Uterus (tissue), 4 donors: Measurements from ENCODE around the gene FFAR4. TPM values are rescaled to one million over a fixed set of nuclear protein-coding genes. Genes with fewer than 3 reads are reported as not detected.

Experiments
- DNase-seq, 2 donors: peaks; one replicate each; pipeline ENCODE4 v3.0.0-alpha.2; 2019 to 2020
- H3K27ac ChIP-seq, 2 donors: fragments of 200-600 bp; sonication (generic); 1 replicate in 1 of 2; 2 replicates in 1 of 2; pipeline ENCODE4 v1.5.1; 2016 to 2018
- H3K27me3 ChIP-seq, 2 donors: fragments of 200-600 bp; sonication (generic); one replicate each; pipeline ENCODE4 v1.5.1; 2018 to 2019; ENCODE audit warnings: control low read depth in 1 of 2
- H3K36me3 ChIP-seq, 2 donors: fragments of 200-600 bp; sonication (generic); one replicate each; pipeline ENCODE4 v1.5.1; 2019; ENCODE audit warnings: control low read depth in 1 of 2
- H3K4me1 ChIP-seq, 2 donors: fragments of 200-600 bp; sonication (generic); one replicate each; pipeline ENCODE4 v1.5.1; 2018 to 2019; ENCODE audit warnings: control low read depth in 1 of 2
- H3K4me3 ChIP-seq, 2 donors: fragments of 200-600 bp; sonication (generic); 1 replicate in 1 of 2; 2 replicates in 1 of 2; pipeline ENCODE4 v1.5.1; 2018 to 2019; ENCODE audit warnings: mild to moderate bottlenecking in 1 of 2
- H3K9me3 ChIP-seq, 2 donors: fragments of 200-600 bp; sonication (generic); one replicate each; pipeline ENCODE4 v1.5.1; 2019; ENCODE audit warnings: control low read depth in 1 of 2
- POLR2A ChIP-seq, 2 donors: fragments of 450-650 bp; IDR thresholded peaks; one replicate each; pipeline ENCODE4 v1.6.1; 2016; ENCODE audit warnings: antibody characterized with exemption in 2 of 2, mild to moderate bottlenecking in 1 of 2, moderate library complexity in 1 of 2
- intact Hi-C: fragments of 100-400 bp; cut with DNase I; formaldehyde crosslinking; loops from one replicate; pipeline ENCODE4 v1.15.1; 2023; ENCODE audit warnings: low total_unique reads
- total RNA-seq, 4 donors: library from RNA; depleted of rRNA in 3 of 4; stranded (reverse); fragments of >200 nt in 3 of 4; gene quantifications; one replicate each; pipeline versions ENCODE4 v1.1.0 to v1.2.4, GENCODE V29; 2014 to 2023
- TF ChIP-seq, protein P1 (sequence below), 4 experiments: fragments of 200-600 bp in 2 of 4; fragments of 450-650 bp in 2 of 4; sonication (generic) in 2 of 4; IDR thresholded peaks; one replicate each; pipeline ENCODE4 v1.5.1; 2016 to 2019; ENCODE audit warnings: antibody characterized with exemption in 4 of 4, mild to moderate bottlenecking in 2 of 4, moderate library complexity in 1 of 4
- donor health status: DM: yes; HTN: yes; CAD: no.

Gene FFAR4
- total RNA-seq, 4 donors from 2014 or later = not detected

DNA sequence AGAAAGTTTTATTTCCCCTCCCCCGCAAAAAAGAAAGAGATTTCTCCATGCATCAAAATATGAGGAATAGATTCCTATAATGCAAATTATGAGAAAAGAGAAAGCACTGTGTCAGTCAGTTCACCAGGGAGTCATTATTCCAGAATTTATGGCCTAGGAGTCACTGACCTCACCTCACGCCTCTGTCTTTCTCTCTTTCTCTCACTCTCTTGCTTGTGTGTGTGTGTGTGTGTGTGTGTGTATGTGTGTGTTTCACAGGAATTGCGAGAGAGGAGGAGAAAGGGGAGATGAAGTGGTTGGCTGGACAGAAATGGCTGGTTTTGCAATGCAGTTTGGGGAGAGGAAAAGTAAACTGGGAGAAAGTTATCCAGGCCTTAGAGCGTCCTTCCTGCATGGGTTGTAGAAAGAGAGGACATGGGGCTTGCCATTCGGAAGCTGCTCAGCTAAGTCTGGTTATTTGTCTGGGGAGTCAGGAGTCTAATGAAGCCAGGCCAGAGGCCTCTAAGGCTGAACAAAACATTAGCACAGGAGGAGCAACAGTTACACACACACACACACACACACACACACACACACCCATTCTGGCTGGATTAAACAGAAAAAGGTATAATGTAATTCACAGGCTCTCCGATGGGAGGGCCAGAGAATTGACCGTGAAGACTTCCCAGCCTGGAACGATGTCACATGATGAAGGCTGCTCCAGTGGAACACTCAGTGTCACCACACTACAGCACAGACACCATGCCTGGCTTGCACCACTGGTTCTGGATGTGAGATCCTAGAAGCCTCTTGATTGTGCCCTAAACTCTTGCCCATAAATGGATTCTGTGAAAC lies 12.8 kb upstream of the FFAR4 start:
- TF ChIP-seq, protein P1, sequence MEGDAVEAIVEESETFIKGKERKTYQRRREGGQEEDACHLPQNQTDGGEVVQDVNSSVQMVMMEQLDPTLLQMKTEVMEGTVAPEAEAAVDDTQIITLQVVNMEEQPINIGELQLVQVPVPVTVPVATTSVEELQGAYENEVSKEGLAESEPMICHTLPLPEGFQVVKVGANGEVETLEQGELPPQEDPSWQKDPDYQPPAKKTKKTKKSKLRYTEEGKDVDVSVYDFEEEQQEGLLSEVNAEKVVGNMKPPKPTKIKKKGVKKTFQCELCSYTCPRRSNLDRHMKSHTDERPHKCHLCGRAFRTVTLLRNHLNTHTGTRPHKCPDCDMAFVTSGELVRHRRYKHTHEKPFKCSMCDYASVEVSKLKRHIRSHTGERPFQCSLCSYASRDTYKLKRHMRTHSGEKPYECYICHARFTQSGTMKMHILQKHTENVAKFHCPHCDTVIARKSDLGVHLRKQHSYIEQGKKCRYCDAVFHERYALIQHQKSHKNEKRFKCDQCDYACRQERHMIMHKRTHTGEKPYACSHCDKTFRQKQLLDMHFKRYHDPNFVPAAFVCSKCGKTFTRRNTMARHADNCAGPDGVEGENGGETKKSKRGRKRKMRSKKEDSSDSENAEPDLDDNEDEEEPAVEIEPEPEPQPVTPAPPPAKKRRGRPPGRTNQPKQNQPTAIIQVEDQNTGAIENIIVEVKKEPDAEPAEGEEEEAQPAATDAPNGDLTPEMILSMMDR (IDR thresholded peaks at IDR 0.05) = no peak
- TF ChIP-seq POLR2A (IDR thresholded peaks at IDR 0.05) = no peak
- intact Hi-C loops = no loop called here

DNA sequence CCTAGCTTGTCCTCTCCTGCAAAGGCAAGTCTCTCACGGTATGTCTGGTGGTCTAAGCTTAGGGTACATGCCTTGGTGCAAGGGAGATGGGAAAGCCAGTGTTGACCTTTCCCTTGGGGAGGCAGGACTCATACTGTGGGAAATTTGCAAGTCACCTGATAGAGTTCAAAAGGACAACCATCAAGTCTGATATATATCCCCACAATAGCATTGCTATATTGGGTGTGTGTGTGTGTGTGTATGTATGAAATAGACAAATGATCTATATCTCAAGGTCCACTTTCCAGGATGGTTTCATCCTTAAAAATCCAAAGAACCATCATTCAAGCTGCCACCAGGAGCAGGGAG lies 12.2 kb upstream of the FFAR4 start:
- no peak overlapping the region for H3K27ac ChIP-seq
- DNase-seq = no peak
- no peaks in the 10 kb centered on the region for H3K9me3 ChIP-seq
- intact Hi-C loops = no loop called here
- no peak overlapping the region for H3K4me3 ChIP-seq
- H3K27me3 ChIP-seq = no peaks in the 10 kb centered on the region
- no peaks in the 10 kb centered on the region for H3K36me3 ChIP-seq
- no peaks in the 10 kb centered on the region for H3K4me1 ChIP-seq
- TF ChIP-seq, protein P1 (IDR thresholded peaks at IDR 0.05) = no peak
- no peak for TF ChIP-seq POLR2A (IDR thresholded peaks at IDR 0.05)

More for the DNA sequence above, 12.8 kb upstream of the FFAR4 start:
- Histone ChIP-seq H3K27me3 (no peaks in the 10 kb centered on the region), H3K9me3 (no peaks in the 10 kb centered on the region), H3K4me3 (no peak overlapping the region), H3K4me1 (no peaks in the 10 kb centered on the region), H3K27ac (no peak overlapping the region), H3K36me3 (no peaks in the 10 kb centered on the region)
- no peak for DNase-seq

DNA sequence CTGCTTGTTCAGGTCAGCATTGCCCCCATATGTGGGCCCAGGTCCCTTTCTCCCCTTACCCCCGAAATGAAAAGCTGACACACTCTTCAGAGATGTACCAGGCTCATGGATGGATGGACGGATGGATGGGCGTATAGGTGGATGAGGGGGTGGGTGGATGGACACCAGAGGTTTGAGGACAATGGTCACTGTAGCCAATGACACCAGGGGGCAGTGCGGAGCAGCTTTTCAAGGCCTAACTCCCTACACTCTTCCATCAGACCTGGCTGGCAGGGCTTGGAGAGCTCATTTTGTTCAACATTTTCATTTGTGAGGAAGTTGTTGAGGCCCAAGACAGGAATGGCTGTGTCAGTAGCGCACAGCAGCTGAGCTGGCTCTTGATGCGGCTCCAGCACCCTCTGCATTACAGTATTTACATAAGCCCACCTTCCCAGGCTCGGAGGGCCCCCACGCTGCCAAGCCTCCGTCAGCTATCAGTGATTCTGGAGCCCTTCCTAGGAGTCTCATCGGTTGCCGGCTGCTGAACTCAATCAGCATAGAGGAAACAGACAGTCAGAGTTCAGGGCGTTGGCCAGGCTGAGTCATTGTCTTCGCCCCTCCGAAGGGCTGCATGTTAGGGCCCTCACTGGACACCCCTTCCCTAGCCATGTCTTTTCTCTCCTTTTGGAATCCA lies 11.6 kb upstream of the FFAR4 start:
- Histone ChIP-seq H3K27me3 (no peaks in the 10 kb centered on the region), H3K36me3 (no peaks in the 10 kb centered on the region), H3K9me3 (no peaks in the 10 kb centered on the region), H3K4me3 (no peak overlapping the region), H3K27ac (no peak overlapping the region), H3K4me1 (no peaks in the 10 kb centered on the region)
- intact Hi-C loops = no loop called here
- peak in 1 of 2 donors; percentile 19 for DNase-seq
- TF ChIP-seq, protein P1 (IDR thresholded peaks at IDR 0.05) = peak; percentile 31 to 47 (median 32)
- no peak for TF ChIP-seq POLR2A (IDR thresholded peaks at IDR 0.05)

DNA sequence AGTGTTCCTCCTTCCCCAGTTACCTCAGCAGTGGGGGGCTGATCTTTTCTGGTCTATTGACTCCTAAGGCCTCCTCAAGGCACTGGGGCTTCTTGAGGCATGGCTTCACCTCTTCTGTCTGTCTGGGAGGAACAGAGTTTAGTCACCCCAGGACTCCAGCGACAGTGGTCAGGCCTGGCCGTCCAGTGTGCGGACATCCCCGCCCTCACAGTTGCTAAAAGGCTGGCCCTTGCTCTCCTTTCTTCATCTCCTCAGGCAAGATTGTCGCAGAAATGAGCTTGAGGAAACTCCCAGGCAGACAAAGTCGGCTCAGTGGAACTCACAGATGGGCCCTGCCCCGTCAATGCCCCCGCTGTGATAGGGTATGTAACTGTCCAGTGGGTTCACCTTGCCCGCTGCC lies 7.0 kb upstream of the FFAR4 start:
- Histone ChIP-seq H3K27ac (no peak overlapping the region), H3K27me3 (no peaks in the 10 kb centered on the region), H3K36me3 (no peaks in the 10 kb centered on the region), H3K9me3 (no peaks in the 10 kb centered on the region), H3K4me3 (no peak overlapping the region), H3K4me1 (no peaks in the 10 kb centered on the region)
- TF ChIP-seq, protein P1 (IDR thresholded peaks at IDR 0.05) = no peak
- no peak for TF ChIP-seq POLR2A (IDR thresholded peaks at IDR 0.05)
- DNase-seq = no peak
- intact Hi-C loops = no loop called here

DNA sequence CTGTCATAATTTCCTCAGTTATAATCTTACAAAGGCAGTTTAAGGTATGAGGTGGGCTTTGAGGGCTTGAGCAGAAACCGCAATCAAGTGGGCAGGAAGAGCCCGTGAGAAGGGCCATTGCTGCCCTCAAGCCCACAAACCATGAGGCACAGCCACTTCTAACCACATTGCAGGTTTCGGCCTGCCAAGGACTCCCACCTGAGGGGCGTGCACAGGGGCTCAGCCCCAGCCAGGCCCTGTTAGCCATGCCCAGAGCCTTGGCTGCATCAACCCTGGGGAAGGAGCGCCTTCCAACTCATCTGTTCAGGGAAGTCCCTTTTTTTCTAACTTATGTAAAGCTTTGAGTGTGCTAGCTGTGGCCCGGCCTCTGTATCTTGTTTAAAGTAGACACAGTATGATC lies 5.9 kb upstream of the FFAR4 start:
- TF ChIP-seq POLR2A (IDR thresholded peaks at IDR 0.05) = no peak
- TF ChIP-seq, protein P1 (IDR thresholded peaks at IDR 0.05) = no peak
- no peak for DNase-seq
- H3K36me3 ChIP-seq = no peaks in the 10 kb centered on the region
- no peaks in the 10 kb centered on the region for H3K4me1 ChIP-seq
- no peak overlapping the region for H3K4me3 ChIP-seq
- H3K27ac ChIP-seq = no peak overlapping the region
- no peaks in the 10 kb centered on the region for H3K9me3 ChIP-seq
- no peaks in the 10 kb centered on the region for H3K27me3 ChIP-seq
- intact Hi-C loops = no loop called here
